Stomach (tissue), 9 donors: Measurements from ENCODE around the gene DYNC1LI2. TPM values are rescaled to one million over a fixed set of nuclear protein-coding genes. Genes with fewer than 3 reads are reported as not detected.

Experiments used
- DNase-seq, 2 donors: peaks; one replicate each; pipeline versions ENCODE4 v3.0.0 to v3.0.0-alpha.2; 2013 to 2019
- H3K27ac ChIP-seq, 5 donors: fragments of 200-600 bp in 4 of 5; sonication (generic) in 4 of 5; one replicate each; pipeline ENCODE4 v1.5.1; 2013 to 2019; ENCODE audit warnings: mild to moderate bottlenecking in 1 of 5, moderate library complexity in 1 of 5
- H3K27me3 ChIP-seq, 3 donors: fragments of 200-600 bp; sonication (generic); one replicate each; pipeline ENCODE4 v1.5.1; 2017 to 2019; ENCODE audit warnings: mixed run types in 1 of 3
- H3K36me3 ChIP-seq, 4 donors: fragments of 200-600 bp; sonication (generic); 1 replicate in 3 of 4; 2 replicates in 1 of 4; pipeline ENCODE4 v1.5.1; 2016 to 2019
- H3K4me1 ChIP-seq, 4 donors: fragments of 200-600 bp; sonication (generic); one replicate each; pipeline ENCODE4 v1.5.1; 2016 to 2019
- H3K4me3 ChIP-seq, 4 donors: fragments of 200-600 bp; sonication (generic) in 3 of 4; one replicate each; pipeline ENCODE4 v1.5.1; 2016 to 2019; ENCODE audit warnings: mild to moderate bottlenecking in 1 of 4
- H3K9me3 ChIP-seq, 4 donors: fragments of 200-600 bp; sonication (generic); one replicate each; pipeline ENCODE4 v1.5.1; 2016 to 2019
- EP300 ChIP-seq: sonication (generic); formaldehyde crosslinking; IDR thresholded peaks from one replicate; pipeline ENCODE4 v1.6.1; 2017; ENCODE audit warnings: antibody characterized with exemption
- POLR2A ChIP-seq, 4 donors: fragments of 450-650 bp; IDR thresholded peaks; one replicate each; pipeline ENCODE4 v1.6.1; 2016; ENCODE audit warnings: antibody characterized with exemption in 4 of 4, control low read depth in 2 of 4, mild to moderate bottlenecking in 1 of 4, moderate library complexity in 1 of 4
- POLR2AphosphoS5 ChIP-seq, 3 donors: sonication (generic); formaldehyde crosslinking; IDR thresholded peaks; one replicate each; pipeline ENCODE4 v1.6.1; 2016; ENCODE audit warnings: antibody characterized with exemption in 3 of 3
- WGBS, 5 donors: extraction: QIAGEN DNeasy Blood & Tissue Kit in 3 of 5; methylation state at CpG; one replicate each; pipeline versions ENCODE4 v1.1.5 to v1.1.7; 2013 to 2018; 5-methylcytosine and 5-hydroxymethylcytosine counted together
- intact Hi-C: fragments of 100-400 bp; cut with DNase I; formaldehyde crosslinking; loops from one replicate; pipeline ENCODE4 v1.15.1; 2023; ENCODE audit warnings: low total_unique reads
- polyA plus RNA-seq, 3 donors: library from polyadenylated mRNA; stranded (reverse); fragments of 200-250 nt; gene quantifications; one replicate each; pipeline ENCODE4 v1.2.3, GENCODE V29; 2013
- total RNA-seq, 5 donors: library from RNA; depleted of rRNA; stranded (reverse); fragments of >200 nt; gene quantifications; one replicate each; pipeline versions ENCODE4 v1.1.0 to v1.2.3, GENCODE V29; 2014 to 2016
- TF ChIP-seq, protein P1 (sequence below), 7 experiments: fragments of 450-650 bp in 4 of 7; fragments of 200-600 bp in 3 of 7; sonication (generic) in 3 of 7; IDR thresholded peaks; one replicate each; pipeline ENCODE4 v1.5.1; 2016 to 2019; ENCODE audit warnings: antibody characterized with exemption in 7 of 7, control low read depth in 2 of 7, mild to moderate bottlenecking in 1 of 7
- donor health status: healthy with polysubstance abuse.
- donor health status: Bipolar disorder and iron deficiency.
- donor health status: healthy.

The DYNC1LI2 gene
- total and polyA plus RNA-seq, 8 donors = 34.5 to 264 (median 123) TPM

DNA sequence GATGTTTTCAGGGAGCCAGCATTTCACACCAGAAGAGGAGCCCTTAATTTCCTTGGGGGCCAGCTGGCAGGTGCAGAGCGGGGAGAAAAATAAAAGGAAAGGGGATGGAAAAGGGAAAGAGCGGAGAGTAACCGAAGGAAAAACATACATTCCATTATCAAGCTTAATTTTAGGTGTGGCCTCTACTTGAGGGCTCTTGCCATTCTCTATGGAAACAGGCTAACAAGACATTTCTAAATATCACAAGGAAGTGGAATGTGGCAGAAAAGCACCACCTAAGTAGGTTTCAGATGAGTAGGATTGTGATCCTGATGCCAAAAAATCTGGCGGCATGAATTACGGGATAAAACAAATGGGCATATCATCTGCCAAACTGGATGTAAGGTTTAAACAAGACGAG lies 970 bp upstream of the DYNC1LI2 start:
- H3K36me3 ChIP-seq = peaks cover 13 to 19% (median 19%) of the 10 kb centered on the region in 4 donors
- DNase-seq = peak in 1 of 2 donors; percentile 16
- peak overlapping the region; percentile 73 to 99 (median 90) for H3K4me3 ChIP-seq
- intact Hi-C loops = no loop called here
- H3K9me3 ChIP-seq = no peaks in the 10 kb centered on the region
- H3K27me3 ChIP-seq = no peaks in the 10 kb centered on the region
- 35 to 55% (median 50%) methylated on average over 6 of the region's 6 CpGs for WGBS, 5 donors
- H3K4me1 ChIP-seq = peaks cover 29 to 47% (median 35%) of the 10 kb centered on the region in 4 donors
- TF ChIP-seq POLR2AphosphoS5 (IDR thresholded peaks at IDR 0.05) = no peak
- no peak for TF ChIP-seq EP300
- TF ChIP-seq POLR2A (IDR thresholded peaks at IDR 0.05) = no peak
- TF ChIP-seq, protein P1, sequence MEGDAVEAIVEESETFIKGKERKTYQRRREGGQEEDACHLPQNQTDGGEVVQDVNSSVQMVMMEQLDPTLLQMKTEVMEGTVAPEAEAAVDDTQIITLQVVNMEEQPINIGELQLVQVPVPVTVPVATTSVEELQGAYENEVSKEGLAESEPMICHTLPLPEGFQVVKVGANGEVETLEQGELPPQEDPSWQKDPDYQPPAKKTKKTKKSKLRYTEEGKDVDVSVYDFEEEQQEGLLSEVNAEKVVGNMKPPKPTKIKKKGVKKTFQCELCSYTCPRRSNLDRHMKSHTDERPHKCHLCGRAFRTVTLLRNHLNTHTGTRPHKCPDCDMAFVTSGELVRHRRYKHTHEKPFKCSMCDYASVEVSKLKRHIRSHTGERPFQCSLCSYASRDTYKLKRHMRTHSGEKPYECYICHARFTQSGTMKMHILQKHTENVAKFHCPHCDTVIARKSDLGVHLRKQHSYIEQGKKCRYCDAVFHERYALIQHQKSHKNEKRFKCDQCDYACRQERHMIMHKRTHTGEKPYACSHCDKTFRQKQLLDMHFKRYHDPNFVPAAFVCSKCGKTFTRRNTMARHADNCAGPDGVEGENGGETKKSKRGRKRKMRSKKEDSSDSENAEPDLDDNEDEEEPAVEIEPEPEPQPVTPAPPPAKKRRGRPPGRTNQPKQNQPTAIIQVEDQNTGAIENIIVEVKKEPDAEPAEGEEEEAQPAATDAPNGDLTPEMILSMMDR (IDR thresholded peaks at IDR 0.05) = no peak
- peak overlapping the region in 4 of 5 donors; percentile 87 to 99 (median 91) for H3K27ac ChIP-seq

DNA sequence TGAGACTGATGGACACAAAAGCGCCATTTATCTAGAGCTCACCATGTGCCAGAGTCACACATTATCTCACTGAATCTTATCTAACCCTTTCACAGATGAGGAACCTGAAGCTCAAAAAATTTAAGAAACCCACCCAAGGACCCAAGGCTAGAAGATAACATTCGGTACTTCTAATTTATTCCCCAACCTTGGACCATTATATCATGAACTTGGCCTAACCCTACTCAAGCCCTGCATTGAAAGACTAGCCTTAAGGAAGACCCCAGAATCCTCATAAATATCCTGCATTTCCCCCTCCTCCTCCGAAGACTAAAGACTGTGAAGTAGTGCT lies 548 bp upstream of the DYNC1LI2 start:
- Histone ChIP-seq H3K4me1 (peaks cover 32 to 51% (median 38%) of the 10 kb centered on the region in 4 donors), H3K9me3 (no peaks in the 10 kb centered on the region), H3K36me3 (peaks cover 13 to 24% (median 23%) of the 10 kb centered on the region in 4 donors), H3K4me3 (peak overlapping the region; percentile 73 to 99 (median 90)), H3K27ac (peak overlapping the region; percentile 87 to 99 (median 94)), H3K27me3 (no peaks in the 10 kb centered on the region)
- TF ChIP-seq EP300 (no peak), POLR2A (IDR thresholded peaks at IDR 0.05) (no peak), POLR2AphosphoS5 (IDR thresholded peaks at IDR 0.05) (no peak)
- TF ChIP-seq, protein P1 (IDR thresholded peaks at IDR 0.05) = no peak
- 29 to 50% (median 34%) methylated on average over 3 of the region's 3 CpGs for WGBS, 5 donors
- intact Hi-C loops = no loop called here
- no peak for DNase-seq

DNA sequence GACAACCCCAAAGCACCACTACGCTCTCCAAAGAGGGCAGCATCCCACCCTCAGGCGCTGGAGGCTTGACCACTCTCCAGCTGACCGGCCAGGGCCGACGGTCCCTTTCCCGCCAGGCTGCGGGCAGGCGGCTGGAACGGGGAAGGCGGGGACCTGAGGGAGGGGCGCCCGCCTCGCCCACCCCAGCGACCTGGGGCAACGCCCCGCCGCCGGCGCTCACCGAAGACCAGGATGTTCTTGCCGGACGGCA lies 431 bp downstream of the DYNC1LI2 start:
- 0% methylated on average over 8 to 22 of the region's 22 CpGs for WGBS, 5 donors
- TF ChIP-seq POLR2AphosphoS5 (IDR thresholded peaks at IDR 0.05) (no peak), POLR2A (IDR thresholded peaks at IDR 0.05) (no peak), EP300 (no peak)
- TF ChIP-seq, protein P1 (IDR thresholded peaks at IDR 0.05) = no peak
- peak; percentile 28 to 74 for DNase-seq
- H3K36me3 ChIP-seq = peaks cover 17 to 33% (median 33%) of the 10 kb centered on the region in 4 donors
- peak overlapping the region; percentile 87 to 99 (median 94) for H3K27ac ChIP-seq
- H3K4me1 ChIP-seq = peaks cover 32 to 61% (median 43%) of the 10 kb centered on the region in 4 donors
- H3K27me3 ChIP-seq = no peaks in the 10 kb centered on the region
- peak overlapping the region; percentile 73 to 99 (median 90) for H3K4me3 ChIP-seq
- intact Hi-C loops = no loop called here
- H3K9me3 ChIP-seq = no peaks in the 10 kb centered on the region

DNA sequence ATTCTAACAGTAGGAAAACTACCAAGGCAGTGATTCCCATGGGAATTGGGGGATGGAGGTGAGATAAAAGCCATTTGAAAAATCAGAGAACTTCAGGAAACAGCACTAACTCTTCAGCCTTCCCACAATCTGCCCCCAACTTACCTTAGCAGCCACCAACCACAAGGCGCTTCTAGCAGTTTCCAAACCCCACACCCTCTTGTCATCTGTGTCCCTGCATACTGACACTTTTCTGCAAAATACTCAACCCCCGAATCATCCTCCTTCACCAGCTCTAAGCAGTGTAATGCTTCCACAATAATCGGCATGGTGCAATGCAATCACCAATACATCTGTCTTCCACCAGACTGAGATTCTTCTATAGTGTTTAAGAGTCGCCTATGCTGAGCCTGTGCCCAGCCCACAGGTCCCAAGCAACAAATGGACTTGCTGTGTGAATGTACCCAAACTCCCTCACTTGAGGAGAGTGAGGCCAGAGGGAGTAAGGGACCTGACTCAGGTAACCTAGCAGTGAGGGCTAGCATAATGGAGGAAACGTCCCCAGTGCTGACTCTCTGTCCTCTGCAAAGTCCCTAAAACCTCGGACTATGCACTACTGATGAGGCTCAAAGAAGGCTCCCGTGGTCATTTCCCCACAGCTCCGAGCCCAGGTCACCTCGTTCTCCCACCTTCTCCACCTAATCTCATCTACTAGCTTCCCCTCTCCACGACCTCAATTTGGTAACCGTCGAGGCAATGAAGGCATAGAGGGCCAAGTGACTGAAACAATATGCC lies 943 bp downstream of the DYNC1LI2 start:
- peaks cover 32 to 66% (median 46%) of the 10 kb centered on the region in 4 donors for H3K4me1 ChIP-seq
- H3K27ac ChIP-seq = peak overlapping the region; percentile 87 to 99 (median 94)
- H3K36me3 ChIP-seq = peaks cover 21 to 38% (median 38%) of the 10 kb centered on the region in 4 donors
- 9 to 15% (median 11%) methylated on average over 12 of the region's 12 CpGs for WGBS, 5 donors
- intact Hi-C loops = no loop called here
- H3K4me3 ChIP-seq = peak overlapping the region; percentile 73 to 99 (median 90)
- H3K9me3 ChIP-seq = no peaks in the 10 kb centered on the region
- no peak for TF ChIP-seq POLR2A (IDR thresholded peaks at IDR 0.05)
- TF ChIP-seq, protein P1 (IDR thresholded peaks at IDR 0.05) = no peak
- no peak for TF ChIP-seq POLR2AphosphoS5 (IDR thresholded peaks at IDR 0.05)
- TF ChIP-seq EP300 = no peak
- no peaks in the 10 kb centered on the region for H3K27me3 ChIP-seq
- no peak for DNase-seq
